Tibial nerve (tissue), 4 donors: ENCODE results near the gene MED13L. TPM values are rescaled to one million over a fixed set of nuclear protein-coding genes. Genes with fewer than 3 reads are reported as not detected.

ENCODE experiments used
- DNase-seq, 2 donors: peaks; one replicate each; pipeline ENCODE4 v3.0.0-alpha.2; 2019; ENCODE audit warnings: low spot score in 2 of 2
- H3K27ac ChIP-seq, 4 donors: fragments of 200-600 bp; sonication (generic) in 3 of 4; one replicate each; pipeline ENCODE4 v1.5.1; 2017 to 2019; ENCODE audit warnings: mild to moderate bottlenecking in 1 of 4
- H3K27me3 ChIP-seq, 2 donors: fragments of 200-600 bp; sonication (generic) in 1 of 2; one replicate each; pipeline versions ENCODE4 v1.5.1 to v1.6.0; 2017 to 2019
- H3K36me3 ChIP-seq, 3 donors: fragments of 200-600 bp; sonication (generic); one replicate each; pipeline ENCODE4 v1.5.1; 2018 to 2019
- H3K4me1 ChIP-seq, 4 donors: fragments of 200-600 bp; sonication (generic) in 3 of 4; one replicate each; pipeline ENCODE4 v1.5.1; 2017 to 2019
- H3K4me3 ChIP-seq, 4 donors: fragments of 200-600 bp; sonication (generic) in 3 of 4; one replicate each; pipeline ENCODE4 v1.5.1; 2017 to 2019; ENCODE audit warnings: mild to moderate bottlenecking in 1 of 4, moderate library complexity in 1 of 4
- H3K9me3 ChIP-seq, 4 donors: fragments of 200-600 bp; sonication (generic) in 3 of 4; one replicate each; pipeline ENCODE4 v1.5.1; 2017 to 2019
- EP300 ChIP-seq, 2 donors: sonication (generic); formaldehyde crosslinking; IDR thresholded peaks; one replicate each; pipeline ENCODE4 v1.6.1; 2017; ENCODE audit warnings: antibody characterized with exemption in 2 of 2, mild to moderate bottlenecking in 1 of 2
- POLR2A ChIP-seq, 2 donors: fragments of 450-650 bp; IDR thresholded peaks; one replicate each; pipeline ENCODE4 v1.6.1; 2017; ENCODE audit warnings: antibody characterized with exemption in 2 of 2, mild to moderate bottlenecking in 2 of 2, moderate library complexity in 2 of 2
- WGBS, 2 donors: methylation state at CpG; one replicate each; pipeline ENCODE4 v1.1.5; 2018; 5-methylcytosine and 5-hydroxymethylcytosine counted together
- total RNA-seq, 4 donors: library from RNA; depleted of rRNA; stranded (reverse); fragments of >200 nt; gene quantifications; one replicate each; pipeline ENCODE4 v1.1.0, GENCODE V29; 2016
- TF ChIP-seq, protein P1 (sequence below), 5 experiments: fragments of 200-600 bp in 3 of 5; fragments of 450-650 bp in 2 of 5; sonication (generic) in 3 of 5; IDR thresholded peaks; one replicate each; pipeline ENCODE4 v1.5.1; 2016 to 2019; ENCODE audit warnings: antibody characterized with exemption in 5 of 5, mild to moderate bottlenecking in 3 of 5, moderate library complexity in 2 of 5

The MED13L gene
- total RNA-seq, 4 donors from 2014 or later = 138 to 234 (median 218) TPM

GRCh38 chr12:115975411-115975810, 302.1 kb downstream of the MED13L start:
- peaks cover 0 to 19% (median 0%) of the 10 kb centered on the region in 4 donors for H3K4me1 ChIP-seq
- DNase-seq = no peak
- H3K27me3 ChIP-seq = no peaks in the 10 kb centered on the region
- 62 to 71% methylated on average over 9 of the region's 9 CpGs for WGBS, 2 donors
- no peaks in the 10 kb centered on the region for H3K9me3 ChIP-seq
- peaks cover 1 to 78% (median 3%) of the 10 kb centered on the region in 3 donors for H3K36me3 ChIP-seq
- TF ChIP-seq POLR2A (IDR thresholded peaks at IDR 0.05) (no peak), EP300 (IDR thresholded peaks at IDR 0.05) (no peak)
- TF ChIP-seq, protein P1, sequence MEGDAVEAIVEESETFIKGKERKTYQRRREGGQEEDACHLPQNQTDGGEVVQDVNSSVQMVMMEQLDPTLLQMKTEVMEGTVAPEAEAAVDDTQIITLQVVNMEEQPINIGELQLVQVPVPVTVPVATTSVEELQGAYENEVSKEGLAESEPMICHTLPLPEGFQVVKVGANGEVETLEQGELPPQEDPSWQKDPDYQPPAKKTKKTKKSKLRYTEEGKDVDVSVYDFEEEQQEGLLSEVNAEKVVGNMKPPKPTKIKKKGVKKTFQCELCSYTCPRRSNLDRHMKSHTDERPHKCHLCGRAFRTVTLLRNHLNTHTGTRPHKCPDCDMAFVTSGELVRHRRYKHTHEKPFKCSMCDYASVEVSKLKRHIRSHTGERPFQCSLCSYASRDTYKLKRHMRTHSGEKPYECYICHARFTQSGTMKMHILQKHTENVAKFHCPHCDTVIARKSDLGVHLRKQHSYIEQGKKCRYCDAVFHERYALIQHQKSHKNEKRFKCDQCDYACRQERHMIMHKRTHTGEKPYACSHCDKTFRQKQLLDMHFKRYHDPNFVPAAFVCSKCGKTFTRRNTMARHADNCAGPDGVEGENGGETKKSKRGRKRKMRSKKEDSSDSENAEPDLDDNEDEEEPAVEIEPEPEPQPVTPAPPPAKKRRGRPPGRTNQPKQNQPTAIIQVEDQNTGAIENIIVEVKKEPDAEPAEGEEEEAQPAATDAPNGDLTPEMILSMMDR (IDR thresholded peaks at IDR 0.05) = no peak
- no peak overlapping the region for H3K4me3 ChIP-seq
- H3K27ac ChIP-seq = no peak overlapping the region

- no peaks in the 10 kb centered on the region for H3K27me3 ChIP-seq
- TF ChIP-seq EP300 (IDR thresholded peaks at IDR 0.05) (no peak), POLR2A (IDR thresholded peaks at IDR 0.05) (no peak)
- TF ChIP-seq, protein P1 (IDR thresholded peaks at IDR 0.05) = no peak
- H3K4me1 ChIP-seq = peaks cover 0 to 11% (median 0%) of the 10 kb centered on the region in 4 donors
- H3K4me3 ChIP-seq = no peak overlapping the region
- WGBS, 2 donors = 85 to 92% methylated on average over 3 of the region's 3 CpGs
- H3K36me3 ChIP-seq = peaks cover 3 to 87% (median 5%) of the 10 kb centered on the region in 3 donors
- no peaks in the 10 kb centered on the region for H3K9me3 ChIP-seq
- no peak for DNase-seq
- H3K27ac ChIP-seq = no peak overlapping the region
Measured at GRCh38 chr12:115973968-115974724, 303.3 kb downstream of the MED13L start.

- no peak for DNase-seq
- 79 to 89% methylated on average over 1 of the region's 1 CpG for WGBS, 2 donors
- Histone ChIP-seq H3K4me3 (no peak overlapping the region), H3K27me3 (no peaks in the 10 kb centered on the region), H3K27ac (no peak overlapping the region), H3K36me3 (peaks cover 3 to 90% (median 5%) of the 10 kb centered on the region in 3 donors), H3K4me1 (peaks cover 0 to 7% (median 0%) of the 10 kb centered on the region in 4 donors), H3K9me3 (no peaks in the 10 kb centered on the region)
- no peak for TF ChIP-seq POLR2A (IDR thresholded peaks at IDR 0.05)
- no peak for TF ChIP-seq EP300 (IDR thresholded peaks at IDR 0.05)
Measured at GRCh38 chr12:115973066-115973465, 304.4 kb downstream of the MED13L start.

GRCh38 chr12:115972241-115972640, 305.3 kb downstream of the MED13L start:
- Histone ChIP-seq H3K27me3 (no peaks in the 10 kb centered on the region), H3K27ac (no peak overlapping the region), H3K9me3 (no peaks in the 10 kb centered on the region), H3K36me3 (peaks cover 3 to 90% (median 5%) of the 10 kb centered on the region in 3 donors), H3K4me3 (no peak overlapping the region), H3K4me1 (peaks cover 0 to 7% (median 0%) of the 10 kb centered on the region in 4 donors)
- 66 to 71% methylated on average over 4 of the region's 4 CpGs for WGBS, 2 donors
- TF ChIP-seq, protein P1 (IDR thresholded peaks at IDR 0.05) = no peak
- TF ChIP-seq POLR2A (IDR thresholded peaks at IDR 0.05) (no peak), EP300 (IDR thresholded peaks at IDR 0.05) (no peak)
- no peak for DNase-seq

- no peak overlapping the region for H3K27ac ChIP-seq
- no peaks in the 10 kb centered on the region for H3K27me3 ChIP-seq
- 74 to 84% methylated on average over 7 of the region's 7 CpGs for WGBS, 2 donors
- no peak overlapping the region for H3K4me3 ChIP-seq
- TF ChIP-seq, protein P1 (IDR thresholded peaks at IDR 0.05) = no peak
- no peak for TF ChIP-seq POLR2A (IDR thresholded peaks at IDR 0.05)
- TF ChIP-seq EP300 (IDR thresholded peaks at IDR 0.05) = no peak
- peaks cover 6 to 98% (median 15%) of the 10 kb centered on the region in 3 donors for H3K36me3 ChIP-seq
- H3K4me1 ChIP-seq = peaks cover 0 to 7% (median 0%) of the 10 kb centered on the region in 4 donors
- DNase-seq = no peak
- no peaks in the 10 kb centered on the region for H3K9me3 ChIP-seq
Measured at GRCh38 chr12:115968211-115968610, 309.3 kb downstream of the MED13L start.
